DOHH2 (cell line): ENCODE results near the gene GOLGA8J.

Source experiments
- H3F3A ChIP-seq: fragments of 200-600 bp; sonication (generic), shearing (Covaris generic); 2 replicates; pipeline ENCODE4 v1.6.0; 2016; ENCODE audit warnings: antibody characterized with exemption, mild to moderate bottlenecking; ENCODE audit not compliant: control insufficient read depth, insufficient read depth
- H3K27ac ChIP-seq: fragments of 200-600 bp; sonication (generic); 2 replicates; pipeline ENCODE4 v1.5.1; 2014; ENCODE audit warnings: low read depth, mild to moderate bottlenecking, low read length, moderate library complexity
- H3K27me3 ChIP-seq: fragments of 200-600 bp; sonication (generic); 2 replicates; pipeline ENCODE4 v1.6.1; 2014; ENCODE audit warnings: mild to moderate bottlenecking, low read length, mixed read lengths; ENCODE audit not compliant: control insufficient read depth
- H3K36me3 ChIP-seq: fragments of 200-600 bp; sonication (generic); 2 replicates; pipeline ENCODE4 v1.6.1; 2014; ENCODE audit warnings: mild to moderate bottlenecking, low read length, moderate library complexity, mixed read lengths; ENCODE audit not compliant: control insufficient read depth
- H3K4me1 ChIP-seq: fragments of 200-600 bp; sonication (generic); 2 replicates; pipeline ENCODE4 v1.6.1; 2014; ENCODE audit warnings: mild to moderate bottlenecking, low read length, mixed read lengths; ENCODE audit not compliant: control insufficient read depth
- H3K4me2 ChIP-seq: fragments of 200-600 bp; sonication (generic); 2 replicates; pipeline ENCODE4 v1.6.0; 2014; ENCODE audit warnings: mild to moderate bottlenecking, low read length, moderate library complexity
- H3K4me3 ChIP-seq: fragments of 200-600 bp; sonication (generic); 2 replicates; pipeline ENCODE4 v1.5.1; 2014; ENCODE audit warnings: mild to moderate bottlenecking, low read length, mixed read lengths
- H3K79me2 ChIP-seq: fragments of 200-600 bp; sonication (generic); 2 replicates; pipeline ENCODE4 v1.6.1; 2014; ENCODE audit warnings: mild to moderate bottlenecking, low read length, mixed read lengths; ENCODE audit not compliant: control insufficient read depth
- H3K9me2 ChIP-seq: fragments of 200-600 bp; sonication (generic); replicated peaks from 2 replicates; pipeline ENCODE4 v1.6.1; 2014; ENCODE audit warnings: mild to moderate bottlenecking, low read length, mixed read lengths; ENCODE audit not compliant: control insufficient read depth
- H3K9me3 ChIP-seq: fragments of 200-600 bp; sonication (generic); 2 replicates; pipeline ENCODE4 v1.6.1; 2014; ENCODE audit warnings: antibody characterized with exemption, low read length, mixed read lengths; ENCODE audit not compliant: control insufficient read depth, insufficient read depth
- H4K20me1 ChIP-seq: fragments of 200-600 bp; sonication (generic); 2 replicates; pipeline ENCODE4 v1.6.0; 2014; ENCODE audit warnings: low read depth, mild to moderate bottlenecking, antibody characterized with exemption, low read length, moderate library complexity; ENCODE audit not compliant: control insufficient read depth, insufficient read depth
- CTCF ChIP-seq: fragments of 200-600 bp; sonication (generic); IDR thresholded peaks from one replicate; pipeline ENCODE4 v1.5.1; 2014; ENCODE audit warnings: antibody characterized with exemption, mild to moderate bottlenecking, low read depth, low read length; ENCODE audit not compliant: poor library complexity, severe bottlenecking
- EZH2phosphoT487 ChIP-seq: fragments of 200-600 bp; sonication (generic); IDR thresholded peaks from 2 replicates; pipeline ENCODE4 v1.6.1; 2017; ENCODE audit warnings: borderline replicate concordance, mild to moderate bottlenecking, antibody characterized with exemption, low read length, moderate library complexity, mixed read lengths

Gene GOLGA8J

GRCh38 chr15:30038667-30039523 lies 43.9 kb upstream of the GOLGA8J start:
- Histone ChIP-seq H3K9me2 (no peaks in the 10 kb centered on the region), H3K9me3 (no peaks in the 10 kb centered on the region), H3F3A (no peaks in the 10 kb centered on the region), H3K36me3 (no peaks in the 10 kb centered on the region), H3K4me1 (no peaks in the 10 kb centered on the region), H4K20me1 (no peaks in the 10 kb centered on the region), H3K79me2 (no peaks in the 10 kb centered on the region), H3K27me3 (no peaks in the 10 kb centered on the region), H3K4me2 (no peak overlapping the region), H3K27ac (no peak overlapping the region), H3K4me3 (no peak overlapping the region)
- TF ChIP-seq CTCF (no peak), EZH2phosphoT487 (no peak)

GRCh38 chr15:30041868-30042267 lies 40.9 kb upstream of the GOLGA8J start:
- H3K27ac ChIP-seq = no peak overlapping the region
- H3F3A ChIP-seq = no peaks in the 10 kb centered on the region
- no peaks in the 10 kb centered on the region for H4K20me1 ChIP-seq
- no peaks in the 10 kb centered on the region for H3K9me2 ChIP-seq
- no peak overlapping the region for H3K4me3 ChIP-seq
- H3K4me2 ChIP-seq = no peak overlapping the region
- no peaks in the 10 kb centered on the region for H3K36me3 ChIP-seq
- H3K4me1 ChIP-seq = no peaks in the 10 kb centered on the region
- no peaks in the 10 kb centered on the region for H3K27me3 ChIP-seq
- no peaks in the 10 kb centered on the region for H3K9me3 ChIP-seq
- TF ChIP-seq EZH2phosphoT487 (no peak), CTCF (no peak)
- H3K79me2 ChIP-seq = no peaks in the 10 kb centered on the region

- Histone ChIP-seq H3K9me3 (no peaks in the 10 kb centered on the region), H3K4me1 (no peaks in the 10 kb centered on the region), H3K36me3 (no peaks in the 10 kb centered on the region), H3K79me2 (no peaks in the 10 kb centered on the region), H3K27ac (no peak overlapping the region), H4K20me1 (no peaks in the 10 kb centered on the region), H3F3A (no peaks in the 10 kb centered on the region), H3K27me3 (no peaks in the 10 kb centered on the region; the same call in 1 of the 2 replicates), H3K9me2 (no peaks in the 10 kb centered on the region), H3K4me2 (no peak overlapping the region), H3K4me3 (no peak overlapping the region)
- TF ChIP-seq CTCF = no peak
- TF ChIP-seq EZH2phosphoT487 = no peak
Observed at GRCh38 chr15:30042556-30042955, 40.2 kb upstream of the GOLGA8J start.
